ENCODE data around the gene CIB1. TPM values are rescaled to one million over a fixed set of nuclear protein-coding genes. Genes with fewer than 3 reads are reported as not detected.

The CIB1 gene
- total RNA-seq, 2 experiments from 2014 or later = 279 to 295 TPM

GRCh38 chr15:90230610-90231009 is 3.1 kb downstream of the CIB1 start:
- Mint-ChIP-seq H3K27me3 (no peaks in the 10 kb centered on the region), H3K4me3 (peak overlapping the region; percentile 93), H3K4me1 (ENCODE audit: low read depth) (peaks cover 56% of the 10 kb centered on the region), H3K36me3 (ENCODE audit: low read depth) (peaks cover 57% of the 10 kb centered on the region), H3K9me3 (no peaks in the 10 kb centered on the region), H3K27ac (peak overlapping the region; percentile 99)
- POLR2A ChIA-PET = interaction anchor here (0.7 to 5.1 kb wide), 10 partner anchors 10 to 704 kb away, joined by 3 to 97 read pairs (median 12); partner anchors contain the start of genes HDDC3, IDH2, NGRN and SEMA4B
- peaks cover 51% of the 10 kb centered on the region for H3K36me3 ChIP-seq (ENCODE audit: insufficient read depth, low read length)
- peak overlapping the region; percentile 97 to 99 for H3K27ac ChIP-seq (ENCODE audit: low read depth in 1 of 2, low read length in 2 of 2)
- no peaks in the 10 kb centered on the region for H3K9me3 ChIP-seq (ENCODE audit: control insufficient read depth in 1 of 2, insufficient read depth in 1 of 2, low read length in 2 of 2)
- no peak for DNase-seq
- H3K4me3 ChIP-seq (ENCODE audit: low read length) = peak overlapping the region; percentile 89
- CTCF ChIA-PET = interaction anchor here (0.9 to 1.4 kb wide), 2 partner anchors 35 to 57 kb away, joined by 3 to 4 read pairs; partner anchors contain the start of gene NGRN
- H3K4me1 ChIP-seq (ENCODE audit: insufficient read depth, low read length) = peaks cover 67% of the 10 kb centered on the region
- no peak for TF ChIP-seq CTCF (IDR thresholded peaks at IDR 0.05)
- intact Hi-C loops (cut with DNase I, micrococcal nuclease) = loop anchor here (1.0 to 10.0 kb wide), 7 partner anchors 29 to 336 kb away; partner anchors contain the start of genes AP3S2 (in 1 of the 2), IDH2 (in 1 of the 2), IQGAP1 (in 1 of the 2) and NGRN (in 1 of the 2)
- H3K27me3 ChIP-seq (ENCODE audit: control insufficient read depth in 1 of 2, insufficient read depth in 2 of 2, low read length in 2 of 2) = no peaks in the 10 kb centered on the region
- ATAC-seq (ENCODE audit: poor library complexity) = no peak

GRCh38 chr15:90230071-90230494 is 3.7 kb downstream of the CIB1 start:
- H3K36me3 Mint-ChIP-seq (ENCODE audit: low read depth) = peaks cover 59% of the 10 kb centered on the region
- no peaks in the 10 kb centered on the region for H3K9me3 Mint-ChIP-seq
- no peaks in the 10 kb centered on the region for H3K27me3 Mint-ChIP-seq
- ChIA-PET POLR2A (interaction anchor here (1.0 to 5.1 kb wide), 6 partner anchors 10 to 702 kb away, joined by 3 to 97 read pairs (median 13); partner anchors contain the start of genes HDDC3, SEMA4B and TTLL13), CTCF (interaction anchor here (0.9 kb wide), 1 partner anchor 57 kb away, joined by 3 read pairs; no protein-coding TSS in a partner anchor)
- DNase-seq = no peak
- TF ChIP-seq CTCF (IDR thresholded peaks at IDR 0.05) = no peak
- intact Hi-C loops (cut with DNase I, micrococcal nuclease) = loop anchor here (1.0 to 10.0 kb wide), 7 partner anchors 29 to 335 kb away; partner anchors contain the start of genes AP3S2 (in 1 of the 2), IDH2 (in 1 of the 2), IQGAP1 (in 1 of the 2) and NGRN (in 1 of the 2)
- Histone ChIP-seq H3K9me3 (ENCODE audit: control insufficient read depth in 1 of 2, insufficient read depth in 1 of 2, low read length in 2 of 2) (no peaks in the 10 kb centered on the region), H3K36me3 (ENCODE audit: insufficient read depth, low read length) (peaks cover 57% of the 10 kb centered on the region), H3K4me1 (ENCODE audit: insufficient read depth, low read length) (peaks cover 65% of the 10 kb centered on the region), H3K4me3 (ENCODE audit: low read length) (peak overlapping the region; percentile 89), H3K27ac (ENCODE audit: low read depth in 1 of 2, low read length in 2 of 2) (peak overlapping the region; percentile 97 to 99), H3K27me3 (ENCODE audit: control insufficient read depth in 1 of 2, insufficient read depth in 2 of 2, low read length in 2 of 2) (no peaks in the 10 kb centered on the region)
- H3K4me3 Mint-ChIP-seq = peak overlapping the region; percentile 76
- no peak for ATAC-seq (ENCODE audit: poor library complexity)
- H3K27ac Mint-ChIP-seq = peak overlapping the region; percentile 99
- H3K4me1 Mint-ChIP-seq (ENCODE audit: low read depth) = peaks cover 54% of the 10 kb centered on the region

GRCh38 chr15:90228960-90229359 is 4.8 kb downstream of the CIB1 start:
- Mint-ChIP-seq H3K9me3 (no peaks in the 10 kb centered on the region), H3K27me3 (no peaks in the 10 kb centered on the region), H3K36me3 (ENCODE audit: low read depth) (peaks cover 52% of the 10 kb centered on the region), H3K27ac (peak overlapping the region; percentile 99), H3K4me3 (peak overlapping the region; percentile 76), H3K4me1 (ENCODE audit: low read depth) (peaks cover 44% of the 10 kb centered on the region)
- no peak overlapping the region for H3K4me3 ChIP-seq (ENCODE audit: low read length)
- no peak for DNase-seq
- H3K27me3 ChIP-seq (ENCODE audit: control insufficient read depth in 1 of 2, insufficient read depth in 2 of 2, low read length in 2 of 2) = no peaks in the 10 kb centered on the region
- H3K36me3 ChIP-seq (ENCODE audit: insufficient read depth, low read length) = peaks cover 67% of the 10 kb centered on the region
- TF ChIP-seq CTCF (IDR thresholded peaks at IDR 0.05) = no peak
- H3K27ac ChIP-seq (ENCODE audit: low read depth in 1 of 2, low read length in 2 of 2) = peak overlapping the region in 1 of 2 donors; percentile 12
- no peak for ATAC-seq (ENCODE audit: poor library complexity)
- ChIA-PET POLR2A (no interaction called here), CTCF (no interaction called here)
- H3K9me3 ChIP-seq (ENCODE audit: control insufficient read depth in 1 of 2, insufficient read depth in 1 of 2, low read length in 2 of 2) = no peaks in the 10 kb centered on the region
- intact Hi-C loops (cut with DNase I, micrococcal nuclease) = no loop called here
- peaks cover 56% of the 10 kb centered on the region for H3K4me1 ChIP-seq (ENCODE audit: insufficient read depth, low read length)

Measured in CD4-positive, alpha-beta T cell (primary cell).